HepG2 (cell line): ENCODE data around the gene MARVELD3. TPM values are rescaled to one million over a fixed set of nuclear protein-coding genes. Genes with fewer than 3 reads are reported as not detected.

Source experiments
- ATAD3A ChIP-seq: sonication (generic); formaldehyde crosslinking; IDR thresholded peaks from 2 replicates; pipeline ENCODE4 v1.4.0; 2020; ENCODE audit warnings: missing genetic modification reagents
- ETV5 ChIP-seq: IDR thresholded peaks from 2 replicates; pipeline ENCODE4 v1.6.1; 2018; ENCODE audit warnings: missing biosample characterization, missing genetic modification reagents, inconsistent platforms, borderline replicate concordance
- KDM5B ChIP-seq: sonication (generic); formaldehyde crosslinking; IDR thresholded peaks from 2 replicates; pipeline ENCODE4 v1.4.0; 2020; ENCODE audit warnings: missing genetic modification reagents, mild to moderate bottlenecking, borderline replicate concordance
- KLF6 ChIP-seq: IDR thresholded peaks from 2 replicates; pipeline ENCODE4 v1.8.0; 2016; ENCODE audit warnings: missing biosample characterization, missing genetic modification reagents
- MEIS1 ChIP-seq: sonication (generic); formaldehyde crosslinking; IDR thresholded peaks from 2 replicates; pipeline ENCODE4 v1.9.0; 2021; ENCODE audit warnings: mild to moderate bottlenecking, missing genetic modification reagents, moderate library complexity, borderline replicate concordance
- MEIS2 ChIP-seq: sonication (generic); formaldehyde crosslinking; IDR thresholded peaks from 2 replicates; pipeline ENCODE4 v1.9.0; 2021; ENCODE audit warnings: mild to moderate bottlenecking, missing genetic modification reagents
- MYNN ChIP-seq: sonication (generic); formaldehyde crosslinking; IDR thresholded peaks from 2 replicates; pipeline ENCODE4 v1.4.0; 2020; ENCODE audit warnings: mild to moderate bottlenecking, low read depth, missing genetic modification reagents
- RXRA ChIP-seq: sonication (generic); formaldehyde crosslinking; IDR thresholded peaks from 2 replicates; pipeline ENCODE4 v1.5.1; 2020; ENCODE audit warnings: missing genetic modification reagents
- SMC3 ChIP-seq: IDR thresholded peaks from 2 replicates; pipeline ENCODE4 v1.6.1; 2011; ENCODE audit warnings: low read length, improper control_type of control experiment
- SNAI1 ChIP-seq: sonication (generic); formaldehyde crosslinking; IDR thresholded peaks from 2 replicates; pipeline ENCODE4 v1.5.0; 2020; ENCODE audit warnings: mild to moderate bottlenecking, missing genetic modification reagents, borderline replicate concordance
- SP2 ChIP-seq: sonication (generic); formaldehyde crosslinking; IDR thresholded peaks from 2 replicates; pipeline ENCODE4 v1.5.1; 2020; ENCODE audit warnings: mild to moderate bottlenecking, missing genetic modification reagents
- THAP11 ChIP-seq: IDR thresholded peaks from 2 replicates; pipeline ENCODE4 v1.6.1; 2016; ENCODE audit warnings: missing biosample characterization, missing genetic modification reagents
- XRCC5 ChIP-seq: fragments of 200-400 bp; formaldehyde crosslinking; optimal IDR thresholded peaks from 2 replicates; pipeline ENCODE3; 2017; ENCODE audit warnings: mild to moderate bottlenecking, low read length
- ZBTB21 ChIP-seq: sonication (generic); formaldehyde crosslinking; IDR thresholded peaks from 2 replicates; pipeline ENCODE4 v1.4.0; 2020; ENCODE audit warnings: missing genetic modification reagents
- ZBTB38 ChIP-seq: sonication (generic); formaldehyde crosslinking; IDR thresholded peaks from 2 replicates; pipeline ENCODE4 v1.5.1; 2020; ENCODE audit warnings: mild to moderate bottlenecking, missing genetic modification reagents
- ZFP41 ChIP-seq: sonication (generic); formaldehyde crosslinking; IDR thresholded peaks from 2 replicates; pipeline ENCODE4 v1.4.0; 2020; ENCODE audit warnings: mild to moderate bottlenecking, missing genetic modification reagents, borderline replicate concordance
- ZNF674 ChIP-seq: sonication (generic); formaldehyde crosslinking; IDR thresholded peaks from 2 replicates; pipeline ENCODE4 v1.5.0; 2020; ENCODE audit warnings: low read depth, mild to moderate bottlenecking, missing genetic modification reagents
- ZNF775 ChIP-seq: sonication (generic); formaldehyde crosslinking; IDR thresholded peaks from 2 replicates; pipeline ENCODE4 v1.4.0; 2020; ENCODE audit warnings: missing genetic modification reagents, mild to moderate bottlenecking, moderate library complexity, borderline replicate concordance
- ZNF777 ChIP-seq: sonication (generic); formaldehyde crosslinking; IDR thresholded peaks from 2 replicates; pipeline ENCODE4 v1.4.0; 2020; ENCODE audit warnings: missing genetic modification reagents
- polyA plus RNA-seq, 8 experiments: library from polyadenylated mRNA; depleted of rRNA in 3 of 8; stranded (reverse) in 7 of 8; unstranded in 1 of 8; fragments of >200 nt; fragmentation: Illumina TruSeq in 4 of 8; extraction: Trizol in 4 of 8; gene quantifications; 2 replicates each; pipeline versions ENCODE4 v1.2.1 to v1.2.3, GENCODE V29; 2011 to 2016; ENCODE audit warnings: low read depth in 4 of 8, missing spikeins in 1 of 8, mixed read lengths in 1 of 8; ENCODE audit not compliant: insufficient read depth in 1 of 8
- total RNA-seq, 5 experiments: library from RNA; depleted of rRNA; stranded (reverse); fragments of >200 nt; fragmentation: Illumina TruSeq; extraction: Trizol; gene quantifications; 2 replicates each; pipeline ENCODE4 v1.2.3, GENCODE V29; 2016; ENCODE audit warnings: low read depth in 1 of 5

The MARVELD3 gene
- total and polyA plus RNA-seq, 2 of the 13 experiments (the other 11 are each of a cell fraction or from before 2014, with no cell fraction given), result 4.8 to 5.6 TPM

DNA sequence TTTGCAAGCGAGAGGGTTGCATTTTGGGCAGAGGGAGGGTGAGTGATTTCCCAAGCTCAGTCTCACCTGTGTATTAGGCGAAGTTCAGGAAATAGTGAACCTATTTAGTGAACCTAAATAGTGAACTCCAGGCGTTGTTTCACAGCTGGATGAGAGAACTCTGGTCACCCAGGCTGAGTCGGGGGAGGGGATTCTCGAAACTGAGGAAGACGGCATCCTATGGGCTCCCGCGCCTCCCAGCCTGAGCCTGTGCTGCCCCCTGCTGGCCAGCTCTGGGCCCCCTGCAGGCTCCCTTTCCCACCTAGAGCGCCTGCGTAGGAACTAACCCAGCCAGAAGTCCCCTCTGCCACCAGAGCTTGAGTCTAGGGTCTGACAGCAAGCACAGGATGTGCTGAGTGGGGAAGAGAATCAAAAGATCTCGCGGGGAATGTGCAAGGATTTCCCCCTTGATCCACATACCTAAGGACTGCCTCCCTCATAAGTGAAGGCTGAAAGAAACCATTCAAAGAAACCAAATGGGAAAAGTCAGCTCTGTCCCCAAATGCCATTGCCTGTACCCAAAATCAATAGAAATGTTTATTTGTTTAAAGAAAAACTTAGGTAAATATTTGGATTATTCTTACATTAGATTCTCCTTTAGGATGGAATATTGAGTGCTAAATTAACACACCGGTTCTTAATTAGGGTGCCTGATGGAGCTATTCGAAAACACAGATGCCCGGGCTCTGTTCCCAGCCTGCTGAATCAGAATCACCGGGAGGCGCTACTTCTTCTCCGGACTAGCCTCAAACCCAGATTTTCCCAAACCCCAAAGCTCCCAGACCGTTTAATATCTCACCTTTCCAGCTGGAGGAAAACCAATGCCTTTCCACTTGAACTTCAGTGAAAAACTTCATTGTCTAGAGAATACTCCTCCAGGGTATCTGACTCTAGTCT is 14.8 kb upstream of the MARVELD3 start (continued):
- TF ChIP-seq ETV5 (CRISPR knock-in tag), result peak; percentile 60; the same call in 1 of the 2 replicates
- TF ChIP-seq KDM5B (CRISPR knock-in tag), result peak; percentile 82; the same call in 1 of the 2 replicates
- TF ChIP-seq SNAI1 (CRISPR knock-in tag), result no peak
- no peak for TF ChIP-seq ZNF674
- peak; percentile 79; the same call in 1 of the 2 replicates for TF ChIP-seq KLF6 (CRISPR knock-in tag)
- TF ChIP-seq XRCC5, result peak; percentile 95
- no peak for TF ChIP-seq ZNF777 (CRISPR knock-in tag)
- no peak for TF ChIP-seq ZNF775 (CRISPR knock-in tag)
- no peak for TF ChIP-seq SP2 (CRISPR knock-in tag)
- 0 out of 2 replicates have a peak, but pooled peaks have one; percentile 50 for TF ChIP-seq MEIS2
- peak; percentile 90 for TF ChIP-seq SMC3
- TF ChIP-seq ZBTB38 (CRISPR knock-in tag), result no peak
- TF ChIP-seq ATAD3A, result no peak
- peak; percentile 32; the same call in 1 of the 2 replicates for TF ChIP-seq RXRA (CRISPR knock-in tag)
- TF ChIP-seq MEIS1 (CRISPR knock-in tag), result no peak
- no peak for TF ChIP-seq MYNN
- TF ChIP-seq ZFP41 (CRISPR knock-in tag), result no peak
- no peak for TF ChIP-seq ZBTB21 (CRISPR knock-in tag)
- TF ChIP-seq THAP11, result peak; percentile 59; the same call in 1 of the 2 replicates
